Activated CD8-positive, alpha-beta memory T cell treated with anti-CD3 and anti-CD28 coated beads, Interleukin-2, amount 50 U/mL, for 1 hour (primary cell): ENCODE results near the gene C22orf23.

Source experiments
- DNase-seq: peaks from one replicate; pipeline ENCODE4 v3.0.0-alpha.2; 2020; ENCODE audit errors: extremely low read depth

C22orf23 gene

DNA sequence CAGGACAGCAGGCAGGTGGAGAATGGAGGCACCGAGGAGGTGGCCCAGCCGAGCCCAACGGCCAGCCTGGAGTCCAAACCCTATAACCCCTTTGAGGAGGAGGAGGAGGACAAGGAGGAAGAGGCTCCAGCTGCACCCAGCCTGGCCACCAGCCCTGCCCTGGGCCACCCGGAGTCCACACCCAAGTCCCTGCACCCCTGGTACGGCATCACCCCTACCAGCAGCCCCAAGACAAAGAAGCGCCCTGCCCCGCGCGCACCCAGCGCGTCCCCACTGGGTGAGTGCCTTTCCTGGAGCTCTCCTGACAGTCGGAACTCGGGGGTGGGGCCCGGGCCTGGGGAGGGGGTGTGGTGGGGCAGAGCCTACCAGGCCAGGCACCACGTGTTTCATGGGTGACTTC, 27.6 kb downstream of the C22orf23 start:
- no peak for DNase-seq

DNA sequence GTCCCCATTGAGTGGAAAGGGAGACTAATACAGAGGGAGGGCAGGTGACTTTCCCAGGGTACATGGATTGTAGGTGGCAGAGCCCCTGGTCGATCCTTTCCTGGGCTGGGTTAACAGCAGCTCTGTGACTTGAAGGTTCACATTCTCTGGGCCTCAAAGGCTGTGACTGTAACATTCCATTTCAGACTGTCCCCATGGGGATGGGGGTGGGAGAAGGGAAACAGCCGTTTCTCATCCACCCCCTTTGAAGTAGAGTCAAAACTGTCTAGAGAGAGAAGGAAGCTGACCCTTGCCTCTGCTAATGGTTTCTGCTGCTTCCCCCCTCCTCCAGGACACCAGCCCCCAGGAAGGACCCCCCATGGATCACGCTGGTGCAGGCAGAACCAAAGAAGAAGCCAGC, 28.1 kb downstream of the C22orf23 start:
- DNase-seq = no peak

DNA sequence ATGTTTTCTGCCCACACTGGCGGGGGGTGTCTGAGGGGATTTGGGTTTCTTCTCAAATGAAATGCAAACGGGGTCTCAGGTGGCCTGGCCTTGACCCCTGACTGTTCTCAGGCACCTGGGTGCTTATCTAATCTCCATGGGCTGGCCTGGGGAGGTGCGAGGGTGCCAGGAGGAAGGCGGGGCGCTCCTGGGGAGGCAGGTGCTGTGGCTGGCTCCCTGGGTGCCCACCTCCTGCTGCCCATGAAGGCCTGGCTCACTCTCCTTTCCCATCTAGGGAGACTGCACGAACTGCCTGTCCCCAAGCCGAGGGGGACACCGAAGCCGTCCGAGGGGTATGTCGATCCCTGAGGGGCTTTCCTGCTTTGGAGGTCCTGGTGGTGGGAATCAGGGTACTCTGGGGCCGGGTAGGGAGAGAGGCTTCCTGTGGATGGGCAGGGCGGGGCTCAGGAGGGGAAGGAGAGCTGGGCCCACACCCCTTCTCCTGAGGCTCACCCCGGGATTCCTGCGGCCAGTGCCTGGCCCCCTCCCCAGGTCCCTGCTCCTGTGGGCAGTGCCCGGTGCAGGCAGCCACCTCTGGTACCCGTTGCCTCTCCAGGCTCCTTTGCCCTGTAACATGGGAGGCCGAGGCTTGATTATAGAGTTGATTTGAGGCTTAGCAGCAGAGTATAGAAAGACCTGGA, 28.9 kb downstream of the C22orf23 start:
- DNase-seq = no peak

DNA sequence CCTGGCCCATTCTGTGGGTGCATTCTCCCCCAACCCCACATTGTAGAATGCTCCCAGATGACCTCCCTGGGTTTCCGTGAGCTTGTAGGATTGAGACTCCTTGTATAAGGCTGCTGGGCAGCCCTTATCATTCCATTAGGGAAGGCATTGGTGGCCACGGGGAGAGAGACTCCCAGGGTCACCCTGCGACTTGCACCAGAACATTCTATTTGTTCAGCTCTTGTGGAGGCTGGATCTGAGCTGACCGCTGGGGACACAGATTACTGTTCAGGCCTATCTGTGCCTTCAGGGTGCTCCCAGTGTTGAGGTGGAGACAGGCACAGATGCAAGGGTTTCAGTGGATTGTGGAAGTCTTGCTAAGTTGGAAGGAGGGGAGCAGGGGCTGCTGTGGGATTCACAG, 29.5 kb downstream of the C22orf23 start:
- no peak for DNase-seq

DNA sequence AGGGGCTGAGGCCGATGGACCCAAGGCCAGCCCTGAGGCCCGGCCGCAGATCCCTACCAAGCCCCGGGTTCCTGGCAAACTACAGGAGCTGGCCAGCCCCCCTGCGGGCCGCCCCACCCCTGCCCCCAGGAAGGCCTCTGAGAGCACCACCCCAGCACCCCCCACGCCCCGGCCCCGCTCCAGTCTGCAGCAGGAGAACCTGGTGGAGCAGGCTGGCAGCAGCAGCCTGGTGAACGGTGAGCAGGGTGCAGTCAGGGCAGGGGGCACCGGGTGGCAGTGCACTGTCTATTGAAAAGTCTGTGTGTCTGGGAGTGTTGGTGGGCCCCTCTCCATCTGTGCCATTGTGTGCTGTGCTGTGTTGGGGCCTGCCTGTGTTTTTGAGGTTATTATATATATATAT, 31.2 kb downstream of the C22orf23 start:
- no peak for DNase-seq

DNA sequence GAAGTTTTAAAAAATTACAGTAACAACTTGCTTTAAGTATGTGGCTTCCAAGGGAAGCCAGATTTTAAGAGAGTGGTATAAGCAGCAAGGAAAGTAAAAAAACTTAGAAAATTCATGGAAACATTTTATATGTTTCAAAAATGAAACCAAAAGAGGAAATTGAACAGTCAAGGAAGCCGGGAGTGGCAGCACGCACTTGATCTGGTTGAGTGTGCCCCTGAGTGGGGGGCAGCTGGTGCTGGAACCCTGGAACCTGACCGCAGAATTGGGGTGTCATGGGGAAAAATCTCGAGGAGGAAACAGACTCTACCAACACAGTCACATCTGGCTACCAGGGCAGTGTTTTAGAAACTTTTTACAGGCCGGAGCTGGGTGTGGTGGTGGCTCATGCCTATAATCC, 33.3 kb downstream of the C22orf23 start:
- no peak for DNase-seq

- DNase-seq = no peak
Measured at GRCh38 chr22:37918580-37919270, 34.7 kb downstream of the C22orf23 start.

- DNase-seq = no peak
Measured at GRCh38 chr22:37917874-37918548, 35.4 kb downstream of the C22orf23 start.

GRCh38 chr22:37916311-37916710, 37.1 kb downstream of the C22orf23 start:
- no peak for DNase-seq

GRCh38 chr22:37913233-37913721, 40.1 kb downstream of the C22orf23 start:
- no peak for DNase-seq

GRCh38 chr22:37912171-37912570, 41.2 kb downstream of the C22orf23 start:
- no peak for DNase-seq

GRCh38 chr22:37911697-37912096, 41.7 kb downstream of the C22orf23 start:
- DNase-seq = no peak

DNA sequence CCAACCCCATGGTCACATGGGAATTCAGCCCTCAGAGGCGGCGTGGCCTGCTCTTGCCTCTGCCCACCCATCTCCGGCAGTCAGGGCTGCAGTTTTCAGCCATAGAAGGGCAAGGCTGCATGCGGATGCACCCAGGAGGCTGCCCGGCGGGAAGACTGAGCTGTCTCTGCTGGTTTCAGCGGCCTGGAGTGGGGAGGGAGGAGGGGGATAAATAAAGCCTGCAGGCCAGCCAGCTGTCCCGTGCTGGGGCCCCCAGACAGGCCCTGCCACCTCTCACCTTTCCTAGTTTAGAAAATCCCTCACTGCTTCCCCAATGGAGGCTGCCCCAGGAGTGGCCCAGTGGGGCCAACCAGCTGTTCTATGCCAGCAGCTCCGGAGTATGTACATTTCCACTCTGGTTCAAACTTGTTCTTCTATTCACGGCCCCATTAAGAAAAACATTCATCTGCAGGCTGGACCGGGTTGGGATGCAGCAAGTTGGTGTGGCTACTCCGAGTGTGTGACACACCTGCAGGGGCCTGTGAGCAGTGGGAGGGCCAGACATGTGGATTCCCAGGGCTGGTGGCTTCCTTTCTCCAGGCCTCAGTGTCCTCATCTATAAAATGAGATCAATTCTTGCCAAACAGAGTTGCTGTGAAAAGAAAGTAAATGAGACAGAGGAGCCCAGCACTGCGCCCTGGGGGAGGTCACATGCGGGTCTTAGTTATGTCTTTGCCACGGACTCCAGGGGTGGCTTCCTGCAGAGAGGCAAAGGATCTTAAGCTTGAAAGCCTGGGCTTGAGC, 42.3 kb downstream of the C22orf23 start:
- no peak for DNase-seq

GRCh38 chr22:37909766-37910165, 43.6 kb downstream of the C22orf23 start:
- DNase-seq = no peak

GRCh38 chr22:37907036-37907954, 46.1 kb downstream of the C22orf23 start:
- DNase-seq = no peak

GRCh38 chr22:37906364-37907008, 46.9 kb downstream of the C22orf23 start:
- DNase-seq = no peak

DNA sequence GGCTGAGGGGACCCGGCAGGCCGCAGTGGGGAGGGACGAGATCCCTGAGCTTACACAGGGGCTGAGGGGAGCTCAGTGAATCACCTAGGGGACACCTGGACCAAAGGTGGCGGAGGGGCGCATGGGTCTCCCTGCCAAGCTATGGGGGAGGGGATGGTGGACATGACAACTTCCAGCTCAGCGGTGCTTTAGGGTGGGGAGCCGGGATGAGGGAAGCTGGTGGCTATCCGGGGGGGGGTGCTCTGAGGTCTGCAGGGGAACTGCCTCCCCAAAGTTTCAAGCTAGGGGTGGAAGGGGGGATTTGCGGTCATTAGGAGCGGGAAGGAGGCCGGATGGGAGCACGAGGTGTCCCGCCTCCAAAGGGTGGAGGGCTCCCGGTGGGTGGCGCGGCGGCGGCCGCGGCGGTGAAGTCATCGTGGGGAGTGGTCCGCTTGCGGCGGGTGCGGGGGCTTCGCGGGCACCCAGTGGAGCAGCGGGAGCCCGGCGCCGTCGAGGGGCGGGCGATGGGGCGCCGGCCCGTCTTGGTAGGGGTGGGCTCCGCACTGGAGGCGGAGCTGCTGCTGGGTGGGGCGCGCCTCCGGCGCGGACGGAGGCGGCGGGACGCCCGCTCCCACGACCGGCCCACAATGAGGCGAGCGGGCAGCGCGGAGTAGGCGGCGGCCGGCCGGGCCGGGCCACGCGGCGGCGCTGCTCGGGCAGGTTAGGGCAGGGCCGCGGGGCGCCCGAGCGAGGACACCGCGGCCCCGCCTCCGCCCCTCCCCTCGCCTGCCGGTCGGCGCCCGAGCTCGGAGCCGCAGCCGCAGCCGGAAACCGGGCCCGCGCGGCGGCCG, 47.7 kb downstream of the C22orf23 start, which contains the start of gene MICALL1:
MICALL1 (plus strand) TSS at position 764 of the 830 bp plus-strand sequence. CDS start 126 bp downstream, outside the sequence.
- no peak for DNase-seq

DNA sequence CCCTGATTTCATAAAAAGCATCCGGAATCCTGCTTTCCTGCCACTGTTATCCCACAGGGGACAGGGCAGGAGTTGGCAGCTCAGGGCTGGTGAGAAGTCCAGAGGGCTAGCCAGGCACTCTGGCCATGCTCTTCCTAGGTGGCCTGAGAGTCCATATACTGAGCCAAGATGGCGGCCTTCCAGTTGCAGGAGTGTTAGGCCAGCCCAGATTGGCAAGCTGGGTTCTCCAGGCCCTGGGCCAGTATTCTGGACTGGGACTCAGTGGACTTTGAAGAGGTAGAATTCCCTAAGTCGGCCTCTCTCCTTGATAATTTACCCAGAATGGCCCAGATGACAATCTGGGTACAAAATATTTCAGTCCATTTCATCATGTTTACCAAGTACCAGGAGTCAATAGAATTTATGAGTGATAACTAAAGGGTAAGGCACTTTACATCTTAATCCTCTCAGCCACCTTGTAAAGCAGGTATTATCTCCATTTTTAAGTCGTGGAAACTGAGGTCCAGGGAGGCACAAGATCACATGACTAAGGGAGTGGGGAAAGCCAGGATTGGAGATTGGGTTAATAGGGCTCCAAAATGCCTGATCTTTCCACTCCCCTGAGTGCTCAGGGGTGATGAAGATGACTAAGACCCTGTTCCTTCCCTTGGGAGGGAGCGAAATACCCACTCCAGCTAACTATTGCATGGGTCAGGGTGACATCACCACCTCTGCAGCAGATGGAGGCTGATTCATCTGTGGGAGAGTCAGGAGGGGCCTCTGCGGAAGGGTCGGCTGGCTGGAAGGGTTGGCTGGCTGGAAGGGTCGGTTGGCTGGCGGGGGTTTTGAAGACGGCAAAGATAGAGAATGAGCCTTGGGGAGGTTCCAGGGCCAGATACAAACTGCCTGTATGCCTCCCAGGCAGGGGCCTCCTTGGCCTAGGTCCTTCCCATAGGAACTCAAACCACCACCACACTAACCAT, 48.5 kb downstream of the C22orf23 start:
- DNase-seq = no peak
